ENCODE data around the gene PLA2G3.
A peak's percentile ranks its signal among the peaks of the same experiment; 100 is the strongest.

PLA2G3 gene

DNA sequence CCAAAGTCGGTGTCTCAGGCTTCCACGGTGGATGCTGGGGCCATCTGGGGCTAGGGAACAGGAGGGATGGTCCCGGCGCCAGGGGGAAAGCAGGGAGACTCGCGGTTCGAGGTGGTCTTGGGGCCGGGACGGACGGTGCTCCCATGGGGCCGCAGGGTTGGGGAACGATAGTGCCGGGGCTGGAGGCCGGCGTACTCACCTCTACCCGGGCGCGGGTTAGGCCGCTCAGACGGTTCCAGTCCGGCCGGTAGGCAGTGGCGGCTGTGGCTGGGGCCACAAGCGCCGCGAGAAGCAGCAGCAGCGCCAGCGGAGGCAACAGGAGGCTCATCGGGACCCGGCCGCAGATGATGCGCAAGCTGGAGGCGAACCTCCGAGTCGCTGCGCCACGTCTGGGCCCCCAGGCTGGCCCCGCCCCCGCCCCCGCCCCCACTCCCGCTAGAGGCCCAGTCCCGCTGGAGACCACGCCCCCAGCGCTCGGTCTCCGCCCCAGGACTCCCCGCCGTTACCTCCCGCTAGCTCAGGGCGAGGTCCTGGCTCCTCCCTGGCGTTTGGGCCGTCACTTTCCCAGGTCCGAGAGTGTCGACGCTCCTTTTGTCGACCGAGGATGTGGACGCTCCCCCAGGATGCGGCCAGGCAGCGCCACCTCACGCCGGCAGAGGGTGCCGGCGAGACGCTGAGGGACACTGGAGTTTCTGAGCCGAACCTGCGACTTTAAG, 33.0 kb downstream of the PLA2G3 start, which contains the start of gene SELENOM:
TSS of gene SELENOM (minus strand) at position 391 of the 716 bp plus-strand sequence. CDS start at position 328, 63 bp downstream.
- TF ChIP-seq EP300 (IDR thresholded peaks at IDR 0.05; ENCODE audit: borderline replicate concordance) (no peak), NFIC (IDR thresholded peaks at IDR 0.05) (no peak), TAF1 (IDR thresholded peaks at IDR 0.05; ENCODE audit: low read depth) (0 out of 2 replicates have a peak, but pooled peaks have one; percentile 14), YY1 (IDR thresholded peaks at IDR 0.05; ENCODE audit: low read depth) (0 out of 2 replicates have a peak, but pooled peaks have one; percentile 33), RAD21 (IDR thresholded peaks at IDR 0.05; ENCODE audit: low read depth) (peak; percentile 95), FOXM1 (IDR thresholded peaks at IDR 0.05; ENCODE audit: borderline replicate concordance, low read depth) (no peak), MAX (IDR thresholded peaks at IDR 0.05) (peak; percentile 85)

- TF ChIP-seq CEBPB (IDR thresholded peaks at IDR 0.05), result no peak
- TF ChIP-seq NFIC (IDR thresholded peaks at IDR 0.05), result no peak
- TF ChIP-seq TCF12 (IDR thresholded peaks at IDR 0.05; ENCODE audit: low read depth), result no peak
- TF ChIP-seq TEAD4 (IDR thresholded peaks at IDR 0.05), result no peak
- TF ChIP-seq FOXM1 (IDR thresholded peaks at IDR 0.05; ENCODE audit: borderline replicate concordance, low read depth), result no peak
- TF ChIP-seq ZBTB7A (IDR thresholded peaks at IDR 0.05; ENCODE audit: low read depth), result no peak
- no peak for TF ChIP-seq TAF1 (IDR thresholded peaks at IDR 0.05; ENCODE audit: low read depth)
- no peak for TF ChIP-seq YY1 (IDR thresholded peaks at IDR 0.05; ENCODE audit: low read depth)
- TF ChIP-seq EGR1 (IDR thresholded peaks at IDR 0.05), result no peak
- TF ChIP-seq CREB1 (IDR thresholded peaks at IDR 0.05; ENCODE audit: low read depth), result no peak
- no peak for TF ChIP-seq RAD21 (IDR thresholded peaks at IDR 0.05; ENCODE audit: low read depth)
- TF ChIP-seq, protein P1, sequence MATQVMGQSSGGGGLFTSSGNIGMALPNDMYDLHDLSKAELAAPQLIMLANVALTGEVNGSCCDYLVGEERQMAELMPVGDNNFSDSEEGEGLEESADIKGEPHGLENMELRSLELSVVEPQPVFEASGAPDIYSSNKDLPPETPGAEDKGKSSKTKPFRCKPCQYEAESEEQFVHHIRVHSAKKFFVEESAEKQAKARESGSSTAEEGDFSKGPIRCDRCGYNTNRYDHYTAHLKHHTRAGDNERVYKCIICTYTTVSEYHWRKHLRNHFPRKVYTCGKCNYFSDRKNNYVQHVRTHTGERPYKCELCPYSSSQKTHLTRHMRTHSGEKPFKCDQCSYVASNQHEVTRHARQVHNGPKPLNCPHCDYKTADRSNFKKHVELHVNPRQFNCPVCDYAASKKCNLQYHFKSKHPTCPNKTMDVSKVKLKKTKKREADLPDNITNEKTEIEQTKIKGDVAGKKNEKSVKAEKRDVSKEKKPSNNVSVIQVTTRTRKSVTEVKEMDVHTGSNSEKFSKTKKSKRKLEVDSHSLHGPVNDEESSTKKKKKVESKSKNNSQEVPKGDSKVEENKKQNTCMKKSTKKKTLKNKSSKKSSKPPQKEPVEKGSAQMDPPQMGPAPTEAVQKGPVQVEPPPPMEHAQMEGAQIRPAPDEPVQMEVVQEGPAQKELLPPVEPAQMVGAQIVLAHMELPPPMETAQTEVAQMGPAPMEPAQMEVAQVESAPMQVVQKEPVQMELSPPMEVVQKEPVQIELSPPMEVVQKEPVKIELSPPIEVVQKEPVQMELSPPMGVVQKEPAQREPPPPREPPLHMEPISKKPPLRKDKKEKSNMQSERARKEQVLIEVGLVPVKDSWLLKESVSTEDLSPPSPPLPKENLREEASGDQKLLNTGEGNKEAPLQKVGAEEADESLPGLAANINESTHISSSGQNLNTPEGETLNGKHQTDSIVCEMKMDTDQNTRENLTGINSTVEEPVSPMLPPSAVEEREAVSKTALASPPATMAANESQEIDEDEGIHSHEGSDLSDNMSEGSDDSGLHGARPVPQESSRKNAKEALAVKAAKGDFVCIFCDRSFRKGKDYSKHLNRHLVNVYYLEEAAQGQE (IDR thresholded peaks at IDR 0.05; ENCODE audit: low read depth), result no peak
These were observed 33.6 kb downstream of the PLA2G3 start for GRCh38 chr22:31106731-31107177.

GRCh38 chr22:31106001-31106571, 34.2 kb downstream of the PLA2G3 start:
- no peak for TF ChIP-seq CEBPB (IDR thresholded peaks at IDR 0.05)
- no peak for TF ChIP-seq NFIC (IDR thresholded peaks at IDR 0.05)
- no peak for TF ChIP-seq TAF1 (IDR thresholded peaks at IDR 0.05; ENCODE audit: low read depth)
- no peak for TF ChIP-seq MAX (IDR thresholded peaks at IDR 0.05)
- TF ChIP-seq ZBTB7A (IDR thresholded peaks at IDR 0.05; ENCODE audit: low read depth), result no peak
- no peak for TF ChIP-seq CREB1 (IDR thresholded peaks at IDR 0.05; ENCODE audit: low read depth)
- no peak for TF ChIP-seq FOXM1 (IDR thresholded peaks at IDR 0.05; ENCODE audit: borderline replicate concordance, low read depth)
- TF ChIP-seq RAD21 (IDR thresholded peaks at IDR 0.05; ENCODE audit: low read depth), result no peak
- TF ChIP-seq, protein P1 (IDR thresholded peaks at IDR 0.05; ENCODE audit: low read depth), result no peak

GRCh38 chr22:31105282-31105929, 34.9 kb downstream of the PLA2G3 start:
- TF ChIP-seq TCF12 (IDR thresholded peaks at IDR 0.05; ENCODE audit: low read depth), result no peak
- no peak for TF ChIP-seq YY1 (IDR thresholded peaks at IDR 0.05; ENCODE audit: low read depth)
- no peak for TF ChIP-seq ZBTB7A (IDR thresholded peaks at IDR 0.05; ENCODE audit: low read depth)
- no peak for TF ChIP-seq RAD21 (IDR thresholded peaks at IDR 0.05; ENCODE audit: low read depth)
- TF ChIP-seq MAX (IDR thresholded peaks at IDR 0.05), result no peak
- no peak for TF ChIP-seq FOXM1 (IDR thresholded peaks at IDR 0.05; ENCODE audit: borderline replicate concordance, low read depth)
- no peak for TF ChIP-seq EGR1 (IDR thresholded peaks at IDR 0.05)
- no peak for TF ChIP-seq TEAD4 (IDR thresholded peaks at IDR 0.05)
- no peak for TF ChIP-seq USF1 (IDR thresholded peaks at IDR 0.05)
- TF ChIP-seq EP300 (IDR thresholded peaks at IDR 0.05; ENCODE audit: borderline replicate concordance), result no peak
- TF ChIP-seq CREB1 (IDR thresholded peaks at IDR 0.05; ENCODE audit: low read depth), result no peak
- TF ChIP-seq TAF1 (IDR thresholded peaks at IDR 0.05; ENCODE audit: low read depth), result no peak
- TF ChIP-seq CEBPB (IDR thresholded peaks at IDR 0.05), result no peak

DNA sequence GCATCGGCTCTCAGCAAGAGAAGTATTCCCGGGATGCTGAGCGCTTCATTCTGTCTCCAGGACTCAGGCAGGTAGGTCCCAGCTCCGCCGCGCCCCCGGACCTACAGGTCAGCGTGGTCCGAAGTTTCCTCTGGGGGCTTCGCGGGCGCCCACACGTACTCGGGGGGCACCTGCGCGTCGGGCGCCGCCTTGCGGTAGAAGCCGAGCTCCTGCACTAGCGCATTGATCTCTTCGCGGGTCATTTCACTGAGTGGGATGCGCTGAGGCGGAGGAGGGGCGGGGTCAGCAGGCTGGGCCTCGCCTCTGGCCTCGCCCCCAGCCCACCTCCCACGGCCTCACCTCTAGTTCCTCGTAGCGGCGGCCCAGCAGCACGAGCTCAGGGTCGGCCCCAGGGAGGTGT, 35.4 kb downstream of the PLA2G3 start:
- no peak for TF ChIP-seq CEBPB (IDR thresholded peaks at IDR 0.05)
- no peak for TF ChIP-seq RAD21 (IDR thresholded peaks at IDR 0.05; ENCODE audit: low read depth)
- no peak for TF ChIP-seq NFIC (IDR thresholded peaks at IDR 0.05)
- no peak for TF ChIP-seq MAX (IDR thresholded peaks at IDR 0.05)
- TF ChIP-seq YY1 (IDR thresholded peaks at IDR 0.05; ENCODE audit: low read depth), result no peak
- TF ChIP-seq, protein P1 (IDR thresholded peaks at IDR 0.05; ENCODE audit: low read depth), result no peak
- TF ChIP-seq EP300 (IDR thresholded peaks at IDR 0.05; ENCODE audit: borderline replicate concordance), result no peak
- no peak for TF ChIP-seq TAF1 (IDR thresholded peaks at IDR 0.05; ENCODE audit: low read depth)
- TF ChIP-seq FOXM1 (IDR thresholded peaks at IDR 0.05; ENCODE audit: borderline replicate concordance, low read depth), result no peak
